H9 (cell line): ENCODE results near the gene EFHD2. TPM values are rescaled to one million over a fixed set of nuclear protein-coding genes. Genes with fewer than 3 reads are reported as not detected.

Experiments used
- DNase-seq: peaks from one replicate; pipeline ENCODE4 v3.0.0-alpha.2; 2017
- H2AFZ ChIP-seq: one replicate; pipeline ENCODE4 v1.6.1; 2013; ENCODE audit warnings: mild to moderate bottlenecking, low read length, control low read depth, moderate library complexity
- H2AK5ac ChIP-seq: 2 replicates; pipeline ENCODE4 v1.6.1; 2013; ENCODE audit warnings: low read length, control low read depth, mixed read lengths; ENCODE audit not compliant: insufficient read length
- H2BK120ac ChIP-seq: one replicate; pipeline ENCODE4 v1.6.1; 2013; ENCODE audit warnings: low read depth, mild to moderate bottlenecking, low read length, control low read depth, inconsistent platforms; ENCODE audit not compliant: poor library complexity, severe bottlenecking
- H2BK12ac ChIP-seq: 2 replicates; pipeline ENCODE4 v1.6.1; 2013; ENCODE audit warnings: low read length, control low read depth, mixed read lengths, low read depth; ENCODE audit not compliant: insufficient read length
- H2BK15ac ChIP-seq: 2 replicates; pipeline ENCODE4 v1.6.1; 2013; ENCODE audit warnings: low read depth, low read length, control low read depth
- H2BK20ac ChIP-seq: one replicate; pipeline ENCODE4 v1.6.1; 2013; ENCODE audit warnings: low read depth, mild to moderate bottlenecking, low read length, control low read depth, inconsistent platforms; ENCODE audit not compliant: poor library complexity, severe bottlenecking
- H2BK5ac ChIP-seq: 2 replicates; pipeline ENCODE4 v1.6.1; 2013; ENCODE audit warnings: low read length, control low read depth, mixed read lengths; ENCODE audit not compliant: insufficient read length
- H3K14ac ChIP-seq: 2 replicates; pipeline ENCODE4 v1.6.1; 2013; ENCODE audit warnings: low read length, control low read depth; ENCODE audit not compliant: insufficient read depth
- H3K18ac ChIP-seq: 2 replicates; pipeline ENCODE4 v1.6.1; 2013; ENCODE audit warnings: low read depth, mild to moderate bottlenecking, mixed read lengths, low read length, control low read depth; ENCODE audit not compliant: insufficient read length
- H3K23ac ChIP-seq: 2 replicates; pipeline ENCODE4 v1.6.1; 2013; ENCODE audit warnings: low read length, control low read depth, mixed read lengths, low read depth; ENCODE audit not compliant: insufficient read length
- H3K23me2 ChIP-seq: 2 replicates; pipeline ENCODE4 v1.6.1; 2013; ENCODE audit warnings: low read depth, mild to moderate bottlenecking, mixed read lengths, low read length, control low read depth; ENCODE audit not compliant: insufficient read length, poor library complexity, severe bottlenecking
- H3K27ac ChIP-seq: 2 replicates; pipeline ENCODE4 v1.5.1; 2013; ENCODE audit warnings: low read length, control low read depth, mixed read lengths, low read depth; ENCODE audit not compliant: insufficient read length
- H3K27me3 ChIP-seq: 2 replicates; pipeline ENCODE4 v1.6.1; 2013; ENCODE audit warnings: low read length, control low read depth, inconsistent platforms; ENCODE audit not compliant: insufficient read depth
- H3K4ac ChIP-seq: 2 replicates; pipeline ENCODE4 v1.6.1; 2013; ENCODE audit warnings: low read depth, mild to moderate bottlenecking, control low read depth, inconsistent platforms, low read length, moderate library complexity
- H3K4me1 ChIP-seq: 2 replicates; pipeline ENCODE4 v1.6.1; 2013; ENCODE audit warnings: low read length, control low read depth, inconsistent platforms; ENCODE audit not compliant: insufficient read depth
- H3K4me2 ChIP-seq: 2 replicates; pipeline ENCODE4 v1.6.1; 2013; ENCODE audit warnings: low read length, control low read depth, mixed read lengths; ENCODE audit not compliant: insufficient read length, insufficient read depth
- H3K56ac ChIP-seq: 2 replicates; pipeline ENCODE4 v1.6.1; 2013; ENCODE audit warnings: low read depth, mild to moderate bottlenecking, mixed read lengths, low read length, control low read depth; ENCODE audit not compliant: insufficient read length
- H3K79me1 ChIP-seq: 2 replicates; pipeline ENCODE4 v1.6.1; 2013; ENCODE audit warnings: low read depth, mild to moderate bottlenecking, moderate library complexity, low read length, control low read depth, inconsistent platforms; ENCODE audit not compliant: insufficient read depth, poor library complexity, severe bottlenecking
- H3K79me2 ChIP-seq: 2 replicates; pipeline ENCODE4 v1.6.1; 2013; ENCODE audit warnings: low read length, control low read depth, inconsistent platforms; ENCODE audit not compliant: insufficient read depth
- H3K9ac ChIP-seq: 2 replicates; pipeline ENCODE4 v1.6.1; 2013; ENCODE audit warnings: low read length, control low read depth, mixed read lengths; ENCODE audit not compliant: insufficient read length; ENCODE audit errors: extremely low read depth
- H3K9me3 ChIP-seq: one replicate; pipeline ENCODE4 v1.6.1; 2013; ENCODE audit warnings: low read depth, low read length, inconsistent platforms; ENCODE audit not compliant: control insufficient read depth
- H3T11ph ChIP-seq: one replicate; pipeline ENCODE4 v1.6.1; 2013; ENCODE audit warnings: mild to moderate bottlenecking, low read length, control low read depth, inconsistent platforms
- H4K20me1 ChIP-seq: one replicate; pipeline ENCODE4 v1.6.1; 2013; ENCODE audit not compliant: control insufficient read depth, insufficient read length, insufficient read depth
- H4K5ac ChIP-seq: 2 replicates; pipeline ENCODE4 v1.6.1; 2013; ENCODE audit warnings: low read depth, mild to moderate bottlenecking, mixed read lengths, low read length, control low read depth; ENCODE audit not compliant: insufficient read length
- H4K8ac ChIP-seq: replicated peaks from 2 replicates; pipeline ENCODE4 v1.6.1; 2013; ENCODE audit warnings: low read length, control low read depth, mixed read lengths, low read depth; ENCODE audit not compliant: insufficient read length
- H4K91ac ChIP-seq: 2 replicates; pipeline ENCODE4 v1.6.1; 2013; ENCODE audit warnings: low read depth, mild to moderate bottlenecking, moderate library complexity, mixed read lengths, low read length, control low read depth; ENCODE audit not compliant: insufficient read length
- H3K27ac Mint-ChIP-seq, 3 experiments: 2 replicates in 2 of 3; 3 replicates in 1 of 3; pipeline ENCODE4 v1.8.0; 2020 to 2021; ENCODE audit warnings: mixed read lengths in 3 of 3, mild to moderate bottlenecking in 1 of 3, moderate library complexity in 1 of 3
- H3K27me3 Mint-ChIP-seq: 2 replicates; pipeline ENCODE4 v1.8.0; 2021; ENCODE audit warnings: low read depth, mild to moderate bottlenecking, moderate library complexity, mixed read lengths
- H3K36me3 Mint-ChIP-seq, 3 experiments: 2 replicates in 2 of 3; 3 replicates in 1 of 3; pipeline ENCODE4 v1.8.0; 2020 to 2021; ENCODE audit warnings: low read depth in 3 of 3, mixed read lengths in 3 of 3; ENCODE audit not compliant: insufficient read depth in 1 of 3
- H3K4me1 Mint-ChIP-seq, 2 experiments: 2 replicates each; pipeline ENCODE4 v1.8.0; 2020; ENCODE audit warnings: mixed read lengths in 2 of 2
- H3K4me3 Mint-ChIP-seq, 2 experiments: 2 replicates in 1 of 2; 3 replicates in 1 of 2; pipeline ENCODE4 v1.8.0; 2020 to 2021; ENCODE audit warnings: mild to moderate bottlenecking in 2 of 2, mixed read lengths in 2 of 2, moderate library complexity in 1 of 2
- H3K9me3 Mint-ChIP-seq, 2 experiments: 2 replicates in 1 of 2; 3 replicates in 1 of 2; pipeline ENCODE4 v1.8.0; 2020; ENCODE audit warnings: mild to moderate bottlenecking in 2 of 2, mixed read lengths in 2 of 2, moderate library complexity in 1 of 2
- CTCF ChIP-seq: fragments of 200-600 bp; sonication (generic); conservative IDR thresholded peaks from 3 replicates; pipeline ENCODE4 v1.8.0; 2021; ENCODE audit warnings: antibody characterized with exemption, mild to moderate bottlenecking
- WGBS: extraction: QIAGEN DNeasy Blood & Tissue Kit; methylation state at CpG from one replicate; pipeline ENCODE4 v1.1.7; 2013; ENCODE audit warnings: missing lambda C conversion rate, low lambda C conversion rate, mixed read lengths; ENCODE audit not compliant: insufficient read length; ENCODE audit errors: extremely low coverage; 5-methylcytosine and 5-hydroxymethylcytosine counted together
- total RNA-seq: library from RNA; stranded (reverse); gene quantifications from 2 replicates; pipeline ENCODE4 v1.2.1, GENCODE V29; 2021

The EFHD2 gene
- total RNA-seq, 1 experiment from 2014 or later, result 16.5 TPM

GRCh38 chr1:15406614-15407559, 2.8 kb upstream of the EFHD2 start:
- no peaks in the 10 kb centered on the region for H3K79me1 ChIP-seq
- no peak overlapping the region for H3K27ac ChIP-seq
- H3K18ac ChIP-seq, result no peak overlapping the region
- no peak overlapping the region for H2BK5ac ChIP-seq
- Mint-ChIP-seq H3K9me3 (no peaks in the 10 kb centered on the region), H3K36me3 (no peaks in the 10 kb centered on the region; a peak in 1 of 7 replicates), H3K27ac (no peak overlapping the region), H3K27me3 (peaks cover 61% of the 10 kb centered on the region), H3K4me1 (peaks cover 15 to 21% of the 10 kb centered on the region in 2 experiments), H3K4me3 (no peak overlapping the region)
- H3K23me2 ChIP-seq, result peaks cover 9% of the 10 kb centered on the region
- H4K91ac ChIP-seq, result no peak overlapping the region
- H2BK120ac ChIP-seq, result no peak overlapping the region
- no peak overlapping the region for H3K14ac ChIP-seq
- no peaks in the 10 kb centered on the region for H4K20me1 ChIP-seq
- H3K27me3 ChIP-seq, result peaks cover 4% of the 10 kb centered on the region; the same call in 1 of the 2 replicates
- H2BK20ac ChIP-seq, result no peak overlapping the region
- H2AFZ ChIP-seq, result no peak overlapping the region
- no peak overlapping the region for H2BK12ac ChIP-seq
- H3K56ac ChIP-seq, result no peak overlapping the region
- no peak overlapping the region for H4K8ac ChIP-seq
- no peak overlapping the region for H3K9ac ChIP-seq
- no peak overlapping the region for H2BK15ac ChIP-seq
- H3K9me3 ChIP-seq, result no peaks in the 10 kb centered on the region
- no peak overlapping the region for H4K5ac ChIP-seq
- no peak overlapping the region for H3K4me2 ChIP-seq
- H3T11ph ChIP-seq, result no peak overlapping the region
- no peak overlapping the region for H2AK5ac ChIP-seq
- H3K79me2 ChIP-seq, result no peaks in the 10 kb centered on the region
- TF ChIP-seq CTCF, result no peak
- no peak overlapping the region for H3K23ac ChIP-seq
- WGBS, result no CpG with 5 or more reads among the region's 11 CpGs
- no peaks in the 10 kb centered on the region for H3K4me1 ChIP-seq
- DNase-seq, result no peak
- H3K4ac ChIP-seq, result no peak overlapping the region
